HEK293 (cell line): ENCODE data around the gene CD9.

Source experiments
- CTCF ChIA-PET: fragments of 350-600 bp; formaldehyde crosslinking; extraction: SDS; loops from one replicate; lab custom pipeline; 2021; ENCODE audit warnings: antibody characterized with exemption; lab: Yijun Ruan, JAX
- POLR2A ChIA-PET: fragments of 300-600 bp; formaldehyde crosslinking; extraction: SDS; loops from one replicate; lab custom pipeline; 2020; ENCODE audit warnings: antibody characterized with exemption, inconsistent platforms; lab: Yijun Ruan, JAX
- H3K27ac ChIP-seq: fragments of 200-500 bp; sonication (Bioruptor generic); 2 replicates; pipeline ENCODE4 v1.5.1; 2014; ENCODE audit warnings: low read depth, low read length, control low read depth, inconsistent platforms; ENCODE audit errors: extremely low read depth
- H3K36me3 ChIP-seq, 2 experiments: fragments of 200-500 bp in 1 of 2; sonication (Bioruptor generic) in 1 of 2; 1 replicate in 1 of 2; 2 replicates in 1 of 2; pipeline ENCODE4 v1.5.1; 2014 to 2017; ENCODE audit warnings: inconsistent platforms in 2 of 2, low read length in 2 of 2; ENCODE audit not compliant: control insufficient read depth in 2 of 2, insufficient read depth in 1 of 2
- H3K4me1 ChIP-seq: fragments of 200-500 bp; sonication (Bioruptor generic); 2 replicates; pipeline ENCODE4 v1.5.1; 2014; ENCODE audit warnings: mild to moderate bottlenecking, low read length, inconsistent platforms; ENCODE audit not compliant: control insufficient read depth, insufficient read depth
- H3K4me3 ChIP-seq: 2 replicates; pipeline ENCODE4 v1.5.1; 2011; ENCODE audit warnings: low read depth, mild to moderate bottlenecking, control low read depth, low read length, moderate library complexity
- H3K9me3 ChIP-seq: fragments of 200-500 bp; sonication (Bioruptor generic); 2 replicates; pipeline ENCODE4 v1.5.1; 2014; ENCODE audit warnings: low read depth, low read length, inconsistent platforms; ENCODE audit not compliant: control insufficient read depth, insufficient read depth
- GLIS1 ChIP-seq: fragments of 450-650 bp; formaldehyde crosslinking; IDR thresholded peaks from 2 replicates; pipeline ENCODE4 v1.5.1; 2016; ENCODE audit warnings: missing biosample characterization, missing genetic modification characterization
- KLF1 ChIP-seq: fragments of 450-650 bp; formaldehyde crosslinking; IDR thresholded peaks from 2 replicates; pipeline ENCODE4 v1.5.1; 2016; ENCODE audit warnings: missing biosample characterization, missing genetic modification characterization
- MYNN ChIP-seq: fragments of 450-650 bp; formaldehyde crosslinking; IDR thresholded peaks from 2 replicates; pipeline ENCODE4 v1.5.1; 2016; ENCODE audit warnings: missing biosample characterization, missing genetic modification characterization, borderline replicate concordance
- PRDM1 ChIP-seq: fragments of 450-650 bp; formaldehyde crosslinking; IDR thresholded peaks from 2 replicates; pipeline ENCODE4; 2016; ENCODE audit warnings: missing biosample characterization, missing genetic modification characterization
- TCF7L2 ChIP-seq: IDR thresholded peaks from 2 replicates; pipeline ENCODE4 v1.6.1; 2011; ENCODE audit warnings: low read depth, mild to moderate bottlenecking, inconsistent platforms, low read length, moderate library complexity, borderline replicate concordance
- TRIM28 ChIP-seq: IDR thresholded peaks from 2 replicates; pipeline ENCODE4 v1.6.1; 2011; ENCODE audit warnings: low read length, control low read depth, borderline replicate concordance
- WT1 ChIP-seq: fragments of 450-650 bp; formaldehyde crosslinking; IDR thresholded peaks from 2 replicates; pipeline ENCODE4 v1.5.1; 2016; ENCODE audit warnings: missing biosample characterization, missing genetic modification characterization
- YY1 ChIP-seq: fragments of 450-650 bp; formaldehyde crosslinking; IDR thresholded peaks from 2 replicates; pipeline ENCODE4 v1.5.1; 2018; ENCODE audit warnings: missing biosample characterization, missing genetic modification characterization
- ZBTB17 ChIP-seq: fragments of 450-650 bp; formaldehyde crosslinking; IDR thresholded peaks from 2 replicates; pipeline ENCODE4 v1.5.1; 2016; ENCODE audit warnings: missing biosample characterization, missing genetic modification characterization
- ZBTB6 ChIP-seq: fragments of 450-650 bp; formaldehyde crosslinking; IDR thresholded peaks from 2 replicates; pipeline ENCODE4 v1.5.1; 2017; ENCODE audit warnings: missing biosample characterization, missing genetic modification characterization
- ZBTB8A ChIP-seq: fragments of 450-650 bp; formaldehyde crosslinking; IDR thresholded peaks from 2 replicates; pipeline ENCODE4 v1.5.1; 2016; ENCODE audit warnings: missing biosample characterization, missing genetic modification characterization
- ZFP41 ChIP-seq: fragments of 450-650 bp; formaldehyde crosslinking; IDR thresholded peaks from 2 replicates; pipeline ENCODE4 v1.5.1; 2016; ENCODE audit warnings: missing biosample characterization, missing genetic modification characterization, borderline replicate concordance
- ZIC2 ChIP-seq: fragments of 450-650 bp; formaldehyde crosslinking; IDR thresholded peaks from 2 replicates; pipeline ENCODE4 v1.5.1; 2016; ENCODE audit warnings: missing biosample characterization, missing genetic modification characterization
- ZNF155 ChIP-seq: fragments of 450-650 bp; formaldehyde crosslinking; IDR thresholded peaks from 2 replicates; pipeline ENCODE4 v1.5.1; 2016; ENCODE audit warnings: missing biosample characterization, missing genetic modification characterization
- ZNF16 ChIP-seq: fragments of 450-650 bp; formaldehyde crosslinking; IDR thresholded peaks from 2 replicates; pipeline ENCODE4 v1.5.1; 2016; ENCODE audit warnings: low read depth, missing biosample characterization, missing genetic modification characterization
- ZNF169 ChIP-seq: fragments of 450-650 bp; formaldehyde crosslinking; IDR thresholded peaks from 2 replicates; pipeline ENCODE4 v1.5.1; 2016; ENCODE audit warnings: missing biosample characterization, missing genetic modification characterization
- ZNF211 ChIP-seq: fragments of 450-650 bp; formaldehyde crosslinking; IDR thresholded peaks from 2 replicates; pipeline ENCODE4 v1.5.1; 2016; ENCODE audit warnings: low read depth, missing biosample characterization, missing genetic modification characterization
- ZNF221 ChIP-seq: fragments of 450-650 bp; formaldehyde crosslinking; IDR thresholded peaks from 2 replicates; pipeline ENCODE4 v1.5.1; 2017; ENCODE audit warnings: missing biosample characterization, missing genetic modification characterization, borderline replicate concordance
- ZNF23 ChIP-seq: fragments of 450-650 bp; formaldehyde crosslinking; IDR thresholded peaks from 2 replicates; pipeline ENCODE4 v1.5.1; 2016; ENCODE audit warnings: missing biosample characterization, missing genetic modification characterization, borderline replicate concordance
- ZNF266 ChIP-seq: fragments of 450-650 bp; formaldehyde crosslinking; IDR thresholded peaks from 2 replicates; pipeline ENCODE4 v1.5.1; 2016; ENCODE audit warnings: missing biosample characterization, missing genetic modification characterization, low read depth
- ZNF341 ChIP-seq: fragments of 450-650 bp; formaldehyde crosslinking; IDR thresholded peaks from 2 replicates; pipeline ENCODE4; 2016; ENCODE audit warnings: low read depth, missing biosample characterization, missing genetic modification characterization
- ZNF350 ChIP-seq: fragments of 450-650 bp; formaldehyde crosslinking; IDR thresholded peaks from 2 replicates; pipeline ENCODE4 v1.5.0; 2017; ENCODE audit warnings: missing biosample characterization, mild to moderate bottlenecking, missing genetic modification characterization
- ZNF404 ChIP-seq: fragments of 450-650 bp; formaldehyde crosslinking; IDR thresholded peaks from 2 replicates; pipeline ENCODE4 v1.5.1; 2017; ENCODE audit warnings: missing biosample characterization, missing genetic modification characterization
- ZNF416 ChIP-seq: fragments of 450-650 bp; formaldehyde crosslinking; IDR thresholded peaks from 2 replicates; pipeline ENCODE4 v1.5.1; 2016; ENCODE audit warnings: missing biosample characterization, missing genetic modification characterization
- ZNF514 ChIP-seq: fragments of 450-650 bp; formaldehyde crosslinking; IDR thresholded peaks from 2 replicates; pipeline ENCODE4 v1.5.1; 2016; ENCODE audit warnings: missing biosample characterization, missing genetic modification characterization
- ZNF521 ChIP-seq: fragments of 450-650 bp; formaldehyde crosslinking; IDR thresholded peaks from 2 replicates; pipeline ENCODE4 v1.5.1; 2017; ENCODE audit warnings: missing biosample characterization, mild to moderate bottlenecking, missing genetic modification characterization
- ZNF561 ChIP-seq: fragments of 450-650 bp; IDR thresholded peaks from 2 replicates; pipeline ENCODE4 v1.5.1; 2018; ENCODE audit warnings: missing biosample characterization, missing genetic modification characterization, borderline replicate concordance
- ZNF571 ChIP-seq: fragments of 450-650 bp; formaldehyde crosslinking; IDR thresholded peaks from 2 replicates; pipeline ENCODE4 v1.5.0; 2017; ENCODE audit warnings: missing biosample characterization, missing genetic modification characterization
- ZNF600 ChIP-seq: fragments of 450-650 bp; formaldehyde crosslinking; IDR thresholded peaks from 2 replicates; pipeline ENCODE4 v1.5.1; 2016; ENCODE audit warnings: missing biosample characterization, missing genetic modification characterization
- ZNF623 ChIP-seq: fragments of 450-650 bp; formaldehyde crosslinking; IDR thresholded peaks from 2 replicates; pipeline ENCODE4 v1.5.1; 2016; ENCODE audit warnings: missing biosample characterization, missing genetic modification characterization
- ZNF629 ChIP-seq: fragments of 450-650 bp; formaldehyde crosslinking; IDR thresholded peaks from 2 replicates; pipeline ENCODE4 v1.5.1; 2017; ENCODE audit warnings: missing biosample characterization, missing genetic modification characterization
- ZNF830 ChIP-seq: fragments of 450-650 bp; IDR thresholded peaks from 2 replicates; pipeline ENCODE4 v1.5.0; 2018; ENCODE audit warnings: missing biosample characterization, missing genetic modification characterization, low read depth, mild to moderate bottlenecking, moderate library complexity
- ZNF843 ChIP-seq: fragments of 450-650 bp; formaldehyde crosslinking; IDR thresholded peaks from 2 replicates; pipeline ENCODE4 v1.5.1; 2016; ENCODE audit warnings: missing biosample characterization, missing genetic modification characterization
- ZSCAN30 ChIP-seq: fragments of 450-650 bp; IDR thresholded peaks from 2 replicates; pipeline ENCODE4 v1.5.1; 2018; ENCODE audit warnings: missing biosample characterization, mild to moderate bottlenecking, missing genetic modification characterization, moderate library complexity
- TF ChIP-seq, protein P1 (sequence below): fragments of 450-650 bp; formaldehyde crosslinking; optimal IDR thresholded peaks from 2 replicates; pipeline ENCODE3; 2016; ENCODE audit warnings: missing biosample characterization, mild to moderate bottlenecking, missing genetic modification characterization

The CD9 gene

GRCh38 chr12:6262211-6262610 lies 62.0 kb downstream of the CD9 start:
- Histone ChIP-seq H3K27ac (no peak overlapping the region), H3K9me3 (no peaks in the 10 kb centered on the region), H3K4me3 (no peak overlapping the region), H3K36me3 (no peaks in the 10 kb centered on the region), H3K4me1 (peaks cover 6% of the 10 kb centered on the region)
- POLR2A ChIA-PET = no interaction called here
- TF ChIP-seq ZBTB6 (no peak), ZBTB8A (tag by site-specific recombination) (0 out of 2 replicates have a peak, but pooled peaks have one; percentile 23)
- CTCF ChIA-PET = no interaction called here

- CTCF ChIA-PET = no interaction called here
- POLR2A ChIA-PET = no interaction called here
These were observed 62.4 kb downstream of the CD9 start for GRCh38 chr12:6262623-6263022.

DNA sequence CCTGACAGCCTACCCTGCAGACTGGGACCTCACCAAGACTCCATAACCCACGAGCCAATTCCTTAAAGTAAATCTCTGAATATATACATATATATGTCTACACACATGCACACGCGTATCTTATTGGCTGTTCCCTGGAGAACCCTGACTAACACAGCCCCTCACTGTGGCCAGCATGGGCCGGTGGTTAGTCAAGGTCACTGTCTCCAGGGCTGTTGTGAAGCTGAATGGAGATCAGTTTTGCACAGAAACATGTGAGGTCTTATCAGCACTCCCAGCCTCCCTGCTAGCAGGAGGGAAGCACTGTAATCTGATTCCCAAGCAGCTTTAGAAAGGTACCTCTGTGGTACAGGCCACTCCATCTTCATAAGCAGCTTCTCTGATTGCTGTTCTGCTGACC lies 63.7 kb downstream of the CD9 start:
- Histone ChIP-seq H3K36me3 (no peaks in the 10 kb centered on the region), H3K27ac (no peak overlapping the region), H3K9me3 (no peaks in the 10 kb centered on the region), H3K4me3 (no peak overlapping the region), H3K4me1 (peaks cover 6% of the 10 kb centered on the region)
- CTCF ChIA-PET = interaction anchor here (0.6 to 3.7 kb wide), 4 partner anchors 9 to 68 kb away, joined by 3 to 20 read pairs (median 6); no protein-coding TSS in a partner anchor
- POLR2A ChIA-PET = interaction anchor here (0.7 to 1.2 kb wide), 4 partner anchors 8 to 277 kb away, joined by 3 read pairs; partner anchors contain the start of gene VAMP1
- TF ChIP-seq ZNF211 (tag by site-specific recombination) = no peak
- TF ChIP-seq ZFP41 (tag by site-specific recombination) = no peak
- TF ChIP-seq ZNF350 (tag by site-specific recombination) = no peak
- no peak; the same call in 1 of the 2 replicates for TF ChIP-seq TRIM28
- no peak for TF ChIP-seq ZNF416 (tag by site-specific recombination)
- peak; percentile 69 for TF ChIP-seq ZNF341 (tag by site-specific recombination)
- peak; percentile 91 for TF ChIP-seq ZIC2
- TF ChIP-seq ZNF514 (tag by site-specific recombination) = no peak
- TF ChIP-seq ZNF16 (tag by site-specific recombination) = no peak
- peak; percentile 50; the same call in 1 of the 2 replicates for TF ChIP-seq ZNF600 (tag by site-specific recombination)
- TF ChIP-seq, protein P1, sequence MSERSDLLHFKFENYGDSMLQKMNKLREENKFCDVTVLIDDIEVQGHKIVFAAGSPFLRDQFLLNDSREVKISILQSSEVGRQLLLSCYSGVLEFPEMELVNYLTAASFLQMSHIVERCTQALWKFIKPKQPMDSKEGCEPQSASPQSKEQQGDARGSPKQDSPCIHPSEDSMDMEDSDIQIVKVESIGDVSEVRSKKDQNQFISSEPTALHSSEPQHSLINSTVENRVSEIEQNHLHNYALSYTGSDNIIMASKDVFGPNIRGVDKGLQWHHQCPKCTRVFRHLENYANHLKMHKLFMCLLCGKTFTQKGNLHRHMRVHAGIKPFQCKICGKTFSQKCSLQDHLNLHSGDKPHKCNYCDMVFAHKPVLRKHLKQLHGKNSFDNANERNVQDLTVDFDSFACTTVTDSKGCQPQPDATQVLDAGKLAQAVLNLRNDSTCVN (tag by site-specific recombination) = no peak
- no peak for TF ChIP-seq ZNF23 (tag by site-specific recombination)
- no peak for TF ChIP-seq ZNF623 (tag by site-specific recombination)
- TF ChIP-seq ZNF561 (tag by site-specific recombination) = no peak
- no peak for TF ChIP-seq TCF7L2
- no peak for TF ChIP-seq ZNF629 (tag by site-specific recombination)
- no peak for TF ChIP-seq ZNF843
- TF ChIP-seq ZBTB17 = peak; percentile 54; the same call in 1 of the 2 replicates
- no peak for TF ChIP-seq ZNF571 (tag by site-specific recombination)
- TF ChIP-seq ZNF404 (tag by site-specific recombination) = no peak
- no peak for TF ChIP-seq ZSCAN30 (tag by site-specific recombination)
- TF ChIP-seq ZNF155 (tag by site-specific recombination) = no peak
- no peak for TF ChIP-seq ZNF221 (tag by site-specific recombination)
- TF ChIP-seq ZNF521 = no peak
- no peak for TF ChIP-seq MYNN (tag by site-specific recombination)
- peak; percentile 22; the same call in 1 of the 2 replicates for TF ChIP-seq GLIS1 (tag by site-specific recombination)
- no peak for TF ChIP-seq ZNF266 (tag by site-specific recombination)
- TF ChIP-seq WT1 (tag by site-specific recombination) = peak; percentile 51; the same call in 1 of the 2 replicates
- TF ChIP-seq ZNF169 (tag by site-specific recombination) = no peak

More at GRCh38 chr12:6262623-6263022, 62.4 kb downstream of the CD9 start:
- TF ChIP-seq ZNF830 (tag by site-specific recombination) (no peak), PRDM1 (tag by site-specific recombination) (peak; percentile 44), KLF1 (no peak), ZNF211 (tag by site-specific recombination) (no peak), YY1 (tag by site-specific recombination) (no peak)
- H3K4me1 ChIP-seq = peaks cover 6% of the 10 kb centered on the region
- no peak overlapping the region for H3K4me3 ChIP-seq
- H3K36me3 ChIP-seq = no peaks in the 10 kb centered on the region
- no peaks in the 10 kb centered on the region for H3K9me3 ChIP-seq
- no peak overlapping the region for H3K27ac ChIP-seq
